K562 (cell line): ENCODE data around the gene KIF5C.

Source experiments
- CTCF ChIP-seq, 3 experiments: IDR thresholded peaks in 2 of 3; conservative IDR thresholded peaks in 1 of 3; 2 replicates each; pipeline ENCODE4 v1.5.1; 2011 to 2012; ENCODE audit warnings: low read length in 3 of 3, mild to moderate bottlenecking in 3 of 3, control low read depth in 2 of 3, improper control_type of control experiment in 1 of 3, inconsistent platforms in 1 of 3, low read depth in 1 of 3, mixed read lengths in 1 of 3, moderate library complexity in 1 of 3; ENCODE audit not compliant: insufficient read depth in 2 of 3
- EP400 ChIP-seq: fragments of 450-650 bp; IDR thresholded peaks from 2 replicates; pipeline ENCODE4 v1.6.1; 2017; ENCODE audit warnings: antibody characterized with exemption, mild to moderate bottlenecking, moderate library complexity
- FOXM1 ChIP-seq, 2 experiments: fragments of 450-650 bp in 1 of 2; sonication (generic) in 1 of 2; formaldehyde crosslinking in 1 of 2; IDR thresholded peaks; 2 replicates each; pipeline versions ENCODE4 v1.6.1 to v1.9.0; 2017 to 2022; ENCODE audit warnings: low read depth in 2 of 2, mild to moderate bottlenecking in 2 of 2, missing genetic modification reagents in 1 of 2, moderate library complexity in 1 of 2
- GABPB1 ChIP-seq: sonication (generic); formaldehyde crosslinking; IDR thresholded peaks from 2 replicates; pipeline ENCODE4 v1.8.0; 2022; ENCODE audit warnings: mild to moderate bottlenecking, missing genetic modification reagents
- POLR2A ChIP-seq: fragments of 450-650 bp; conservative IDR thresholded peaks from 2 replicates; pipeline ENCODE4 v1.6.1; 2016
- RFX5 ChIP-seq: IDR thresholded peaks from 2 replicates; pipeline ENCODE4 v1.6.1; 2011; ENCODE audit warnings: low read depth, mild to moderate bottlenecking, improper control_type of control experiment, low read length
- SREBF2 ChIP-seq: sonication (generic); formaldehyde crosslinking; IDR thresholded peaks from 2 replicates; pipeline ENCODE4 v1.4.0; 2020; ENCODE audit warnings: mild to moderate bottlenecking, missing genetic modification reagents
- TEAD4 ChIP-seq, 2 experiments: sonication (generic) in 1 of 2; formaldehyde crosslinking in 1 of 2; IDR thresholded peaks; 2 replicates each; pipeline versions ENCODE4 v1.6.1 to v1.8.0; 2012 to 2022; ENCODE audit warnings: borderline replicate concordance in 1 of 2, inconsistent platforms in 1 of 2, low read length in 1 of 2, mild to moderate bottlenecking in 1 of 2, missing genetic modification reagents in 1 of 2
- TFAP4 ChIP-seq: sonication (generic); formaldehyde crosslinking; IDR thresholded peaks from 2 replicates; pipeline ENCODE4 v1.8.0; 2022; ENCODE audit warnings: missing genetic modification reagents, mild to moderate bottlenecking, moderate library complexity, borderline replicate concordance
- ZNF274 ChIP-seq: IDR thresholded peaks from 2 replicates; pipeline ENCODE4 v1.6.1; 2011; ENCODE audit warnings: low read depth, mild to moderate bottlenecking, low read length, moderate library complexity, borderline replicate concordance
- ZNF830 ChIP-seq: fragments of 250-450 bp; sonication (Bioruptor Pico); IDR thresholded peaks from 2 replicates; pipeline ENCODE4 v1.5.0; 2021; ENCODE audit warnings: mild to moderate bottlenecking

GRCh38 chr2:149064856-149065630, 190.0 kb downstream of the KIF5C start:
- TF ChIP-seq TEAD4 (IDR thresholded peaks at IDR 0.05; ENCODE audit: low read length) (no peak), TEAD4 (CRISPR knock-in tag; IDR thresholded peaks at IDR 0.05; ENCODE audit: borderline replicate concordance) (no peak), RFX5 (no peak), POLR2A (no peak), SREBF2 (CRISPR knock-in tag) (no peak), TFAP4 (CRISPR knock-in tag) (no peak), ZNF830 (CRISPR knock-in tag) (no peak), CTCF (IDR thresholded peaks at IDR 0.05 in 2 of 3, conservative IDR thresholded peaks at IDR 0.05 in 1 of 3; ENCODE audit: insufficient read depth in 2 of 3, low read depth in 1 of 3, low read length in 3 of 3) (no peak), EP400 (no peak), ZNF274 (no peak), FOXM1 (IDR thresholded peaks at IDR 0.05; ENCODE audit: low read depth) (no peak), FOXM1 (CRISPR knock-in tag; IDR thresholded peaks at IDR 0.05; ENCODE audit: low read depth) (no peak), GABPB1 (CRISPR knock-in tag) (no peak)
